ENCODE data around the gene NUP98.

The NUP98 gene

DNA sequence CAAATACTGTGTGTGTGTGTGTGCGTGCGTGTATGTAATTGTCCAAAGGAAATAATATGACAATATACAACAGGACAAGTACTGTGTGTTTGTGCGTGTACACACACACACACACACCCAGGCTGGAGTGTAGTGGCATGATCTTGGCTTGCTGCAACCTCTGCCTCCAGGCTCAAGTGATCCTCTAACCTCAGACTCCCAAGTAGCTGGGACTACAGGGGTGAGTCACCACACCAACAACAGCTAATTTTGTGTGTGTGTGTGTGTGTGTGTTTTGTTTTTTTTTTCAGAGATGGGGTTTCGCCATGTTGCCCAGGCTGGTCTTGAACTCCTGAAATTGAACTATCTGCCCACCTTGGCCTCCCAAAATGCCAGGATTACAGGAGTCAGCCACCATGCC is 61.5 kb downstream of the NUP98 start:
- no peak for DNase-seq (ENCODE audit: low read depth)

DNA sequence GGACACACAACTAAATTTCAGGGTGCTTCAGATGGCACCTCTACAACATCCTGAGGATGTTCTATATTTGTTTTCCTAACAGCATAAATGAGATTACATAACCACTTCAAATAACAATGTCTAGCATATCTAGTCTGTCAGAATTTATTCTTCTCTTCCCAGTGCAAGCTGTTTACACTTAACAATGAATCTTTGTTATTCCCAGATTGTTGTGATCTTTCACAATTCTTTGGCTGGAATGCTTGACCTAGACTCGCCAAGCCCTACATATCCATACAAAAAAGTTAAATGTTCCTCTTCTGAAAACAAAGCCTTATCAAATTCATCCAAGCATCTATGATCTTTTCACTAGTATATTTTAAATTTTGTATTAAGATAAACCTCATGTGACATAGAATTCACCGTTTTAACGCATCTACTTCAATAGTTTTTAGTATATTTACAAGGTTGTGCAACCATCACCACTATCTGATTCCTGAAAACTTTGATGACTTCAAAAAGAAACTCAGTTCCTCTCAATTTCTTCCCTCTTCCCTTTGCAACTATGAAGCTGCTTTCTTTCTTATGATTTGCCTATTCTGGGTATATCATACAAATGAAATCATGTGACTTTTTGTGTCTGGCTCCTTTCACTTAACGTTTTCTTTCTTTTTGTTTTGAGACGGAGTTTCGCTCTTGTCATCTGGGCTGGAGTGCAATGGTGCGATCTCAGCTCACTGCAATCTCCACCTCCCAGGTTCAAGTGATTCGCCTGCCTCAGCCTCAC is 64.5 kb downstream of the NUP98 start:
- no peak for DNase-seq (ENCODE audit: low read depth)

DNA sequence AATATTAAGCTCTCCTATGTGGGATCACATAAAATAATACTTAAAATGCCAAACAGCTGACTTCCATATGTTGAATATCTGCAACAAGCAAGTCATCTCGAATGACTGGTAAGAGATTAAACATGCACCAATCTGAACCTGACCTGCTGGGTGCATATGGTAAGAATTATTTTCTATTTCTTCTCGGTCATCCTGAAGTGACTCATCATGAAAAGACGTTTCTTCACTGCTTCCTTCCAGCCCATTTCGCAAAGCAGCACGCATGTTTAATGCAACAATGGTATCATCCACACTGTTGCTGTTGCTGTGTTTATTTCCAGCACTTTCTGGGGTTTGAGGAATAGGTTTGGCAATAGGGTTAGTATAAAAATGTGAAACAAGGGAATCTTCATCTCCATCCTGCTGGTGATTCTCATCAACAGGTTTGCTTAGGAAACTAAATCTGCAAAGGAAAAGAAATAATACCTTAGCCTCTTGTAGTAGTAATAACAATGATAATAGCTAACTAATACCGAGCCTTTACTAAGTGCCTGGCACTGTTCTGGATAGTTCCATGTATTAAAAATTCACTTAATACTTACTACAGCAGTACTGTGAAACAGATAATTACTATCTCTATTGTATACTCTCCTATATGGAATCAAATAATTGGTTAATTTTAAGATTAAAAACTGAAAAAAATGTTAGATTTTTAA is 74.2 kb downstream of the NUP98 start:
- no peak for DNase-seq (ENCODE audit: low read depth)

- DNase-seq (ENCODE audit: low read depth) = no peak
Measured at GRCh38 chr11:3722100-3722499, 75.3 kb downstream of the NUP98 start.

GRCh38 chr11:3720997-3721396 is 76.4 kb downstream of the NUP98 start:
- no peak for DNase-seq (ENCODE audit: low read depth)

DNA sequence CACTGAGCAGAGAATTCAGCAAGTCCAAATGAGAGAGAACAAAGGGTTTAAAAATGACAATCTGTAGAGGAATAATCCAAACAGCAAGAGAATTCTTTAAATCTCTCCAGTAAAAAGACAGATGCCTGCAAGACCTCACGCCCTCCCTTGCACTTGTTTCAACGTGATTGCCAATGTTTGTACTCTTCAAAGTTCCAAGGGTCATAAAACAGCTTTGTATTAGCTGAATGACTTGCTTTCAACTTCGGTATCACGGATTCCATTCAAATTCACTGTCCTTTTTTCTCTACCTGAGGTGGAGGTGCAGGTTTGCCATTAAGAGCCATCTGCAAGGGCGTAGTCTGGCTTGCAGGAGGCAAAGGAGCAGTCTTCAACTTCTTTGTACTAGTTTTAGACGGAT is 85.1 kb downstream of the NUP98 start:
- no peak for DNase-seq (ENCODE audit: low read depth)

GRCh38 chr11:3710485-3711259 is 86.7 kb downstream of the NUP98 start:
- DNase-seq (ENCODE audit: low read depth) = no peak

- no peak for DNase-seq (ENCODE audit: low read depth)
Measured at GRCh38 chr11:3709977-3710376, 87.4 kb downstream of the NUP98 start.

DNA sequence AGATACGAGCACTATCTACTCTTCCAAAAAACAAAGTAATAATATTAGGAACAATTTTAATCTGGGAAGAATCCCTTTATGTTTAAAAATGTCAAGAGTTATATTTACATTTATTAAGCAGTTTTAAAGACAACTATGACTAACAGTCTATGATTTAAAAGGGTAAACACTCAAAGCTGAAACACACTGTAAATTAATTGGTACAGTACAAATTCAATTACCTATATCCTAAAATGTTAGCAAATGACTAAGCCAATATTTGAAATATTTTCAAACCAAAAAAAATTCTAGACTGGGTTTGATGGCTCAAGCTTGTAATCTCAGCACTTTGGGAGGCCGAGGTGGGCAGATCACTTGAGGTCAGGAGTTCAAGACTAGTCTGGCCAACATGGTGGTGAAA is 90.2 kb downstream of the NUP98 start:
- DNase-seq (ENCODE audit: low read depth) = no peak

GRCh38 chr11:3703383-3703782 is 94.0 kb downstream of the NUP98 start:
- DNase-seq (ENCODE audit: low read depth) = no peak

- DNase-seq (ENCODE audit: low read depth) = no peak
Measured at GRCh38 chr11:3700910-3701309, 96.4 kb downstream of the NUP98 start.

- DNase-seq (ENCODE audit: low read depth) = no peak
Measured at GRCh38 chr11:3700410-3700809, 96.9 kb downstream of the NUP98 start.

DNA sequence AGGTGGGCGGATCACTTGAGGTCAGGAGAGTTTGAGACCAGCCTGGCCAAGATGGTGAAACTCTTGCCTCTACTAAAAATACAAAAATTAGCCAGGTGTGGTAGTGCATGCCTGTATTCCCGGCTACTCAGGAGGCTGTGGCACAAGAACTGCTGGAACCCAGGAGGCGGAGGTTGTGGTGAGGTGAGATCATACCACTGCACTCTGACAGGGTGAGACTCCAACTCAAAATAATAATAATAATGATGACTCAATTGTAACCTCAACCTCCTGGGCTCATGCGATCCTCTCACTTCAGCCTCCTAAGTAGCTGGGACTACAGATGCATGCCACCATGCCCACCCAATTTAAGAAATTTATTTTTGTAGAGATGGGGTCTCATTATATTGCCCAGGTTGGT is 110.6 kb downstream of the NUP98 start:
- DNase-seq (ENCODE audit: low read depth) = no peak

GRCh38 chr11:3685923-3686322 is 111.4 kb downstream of the NUP98 start:
- DNase-seq (ENCODE audit: low read depth) = no peak

DNA sequence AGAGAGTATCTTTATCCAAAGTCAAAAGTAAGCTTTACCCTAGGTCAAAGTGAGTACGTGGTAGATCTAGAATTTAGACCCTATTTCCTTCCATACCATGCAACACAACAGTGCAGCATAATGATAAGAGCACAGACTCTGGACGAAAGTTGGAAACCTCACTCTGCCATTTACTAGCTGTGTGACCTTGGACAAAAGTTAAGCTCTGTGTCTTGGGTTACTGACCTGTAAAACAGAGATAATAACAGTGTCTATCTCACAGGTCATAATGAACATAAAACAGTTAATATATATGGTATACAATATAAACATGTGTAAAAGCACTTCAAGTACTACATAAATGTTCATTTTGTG is 112.6 kb downstream of the NUP98 start:
- DNase-seq (ENCODE audit: low read depth) = no peak

GRCh38 chr11:3684129-3684818 is 113.1 kb downstream of the NUP98 start:
- no peak for DNase-seq (ENCODE audit: low read depth)

DNA sequence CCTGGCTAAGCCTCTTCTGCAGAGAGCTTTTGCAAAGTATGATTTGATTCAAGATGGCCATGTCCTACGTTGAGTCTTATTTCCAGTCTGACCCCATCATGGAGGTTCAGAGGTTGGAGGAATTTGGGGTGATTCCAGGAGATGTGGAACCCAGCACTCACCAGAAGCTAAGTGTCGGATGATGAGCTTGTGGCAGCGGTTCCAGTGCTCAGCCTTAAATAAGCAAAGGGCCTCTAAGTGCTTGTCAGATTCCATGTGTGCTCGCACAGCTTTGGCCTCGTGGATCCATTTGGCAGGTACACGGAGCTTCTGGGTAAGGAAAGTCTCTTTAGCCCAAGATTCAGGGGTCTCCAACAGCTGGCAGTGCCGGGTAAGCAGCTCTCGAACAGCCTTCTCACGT is 114.3 kb downstream of the NUP98 start:
- no peak for DNase-seq (ENCODE audit: low read depth)

GRCh38 chr11:3679077-3679476 is 118.3 kb downstream of the NUP98 start:
- no peak for DNase-seq (ENCODE audit: low read depth)

DNA sequence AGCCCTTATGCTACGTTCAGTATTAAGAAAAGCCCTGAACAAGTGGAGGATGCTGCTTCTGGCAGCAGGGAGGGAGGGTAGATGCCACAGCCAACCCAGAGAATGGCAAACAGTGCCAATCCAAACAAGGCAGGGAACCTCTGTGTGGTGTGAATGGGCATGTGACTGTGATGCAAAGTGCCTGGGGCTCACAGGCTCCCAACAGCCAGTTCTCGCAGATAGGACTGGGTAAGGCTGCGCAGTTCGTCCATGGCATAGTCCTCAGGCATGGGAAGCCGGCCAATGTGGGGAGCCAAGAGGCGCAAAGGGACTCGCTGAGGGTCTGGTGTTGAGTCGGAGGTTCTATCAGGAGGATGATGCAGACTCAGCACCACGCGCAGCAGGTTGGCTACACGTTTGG is 121.4 kb downstream of the NUP98 start:
- no peak for DNase-seq (ENCODE audit: low read depth)

DNA sequence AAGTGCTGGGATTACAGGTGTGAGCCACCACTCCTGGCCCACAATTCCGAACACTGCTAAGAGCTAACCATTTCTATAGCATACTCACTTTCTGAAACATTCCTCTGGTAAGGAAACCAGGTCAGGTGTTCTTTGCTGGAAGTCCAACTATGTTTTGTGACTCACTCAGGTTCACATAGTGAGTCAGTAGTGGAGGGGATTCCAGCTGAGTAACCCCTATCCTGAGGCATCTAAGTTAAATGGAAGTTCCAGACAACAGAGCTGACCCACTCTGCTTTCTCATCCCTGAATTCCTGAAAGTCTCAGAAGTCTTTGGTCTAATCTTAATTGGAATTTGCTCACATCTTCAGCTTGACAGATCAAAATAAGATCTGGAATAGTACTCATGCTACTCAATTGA is 123.2 kb downstream of the NUP98 start:
- no peak for DNase-seq (ENCODE audit: low read depth)

GRCh38 chr11:3671334-3672254 is 125.8 kb downstream of the NUP98 start, which contains the start of gene CHRNA10:
TSS of gene CHRNA10 (minus strand) at chr11:3671384. CDS start at chr11:3671312, 72 bp downstream.
- no peak for DNase-seq (ENCODE audit: low read depth)

Measured in CMK (cell line).